Upper lobe of right lung (tissue), 1 donor: ENCODE measurements around the gene RNF38. TPM values are rescaled to one million over a fixed set of nuclear protein-coding genes. Genes with fewer than 3 reads are reported as not detected.
A peak's percentile ranks its signal among the peaks of the same experiment; 100 is the strongest.

Experiments
- ATAC-seq: fragments of 200-7000 bp; cut with Tn5 transposase; one replicate; pipeline ENCODE4 v1.9.1; 2020; ENCODE audit warnings: mild to moderate bottlenecking, moderate library complexity
- DNase-seq: peaks from one replicate; pipeline ENCODE4 v3.0.0-alpha.2; 2020
- H3K27ac ChIP-seq: fragments of 200-600 bp; one replicate; pipeline ENCODE4 v1.8.0; 2022
- H3K27me3 ChIP-seq: fragments of 200-600 bp; one replicate; pipeline ENCODE4 v1.8.0; 2022; ENCODE audit warnings: mild to moderate bottlenecking
- H3K36me3 ChIP-seq: fragments of 200-600 bp; one replicate; pipeline ENCODE4 v1.8.0; 2022
- H3K4me1 ChIP-seq: fragments of 200-600 bp; one replicate; pipeline ENCODE4 v1.8.0; 2022
- H3K4me3 ChIP-seq: fragments of 200-600 bp; one replicate; pipeline ENCODE4 v1.8.0; 2022; ENCODE audit warnings: mild to moderate bottlenecking
- H3K9me3 ChIP-seq: fragments of 200-600 bp; one replicate; pipeline ENCODE4 v1.8.0; 2022
- CTCF ChIP-seq: fragments of 200-600 bp; IDR thresholded peaks from one replicate; pipeline ENCODE4 v1.8.0; 2022; ENCODE audit warnings: antibody characterized with exemption
- intact Hi-C: fragments of 100-400 bp; cut with DNase I; formaldehyde crosslinking; loops from one replicate; pipeline ENCODE4 v1.11.0; 2022
- total RNA-seq: library from RNA; stranded (reverse); fragmentation: NEBNext Ultra II Directional; extraction: Animal tissue kit (Norgen Biotek cat#: 25700); gene quantifications from one replicate; pipeline ENCODE4 v1.2.1, GENCODE V29; 2021
- donor health status: DM: no; HTN: yes; CAD: no; lungs with severe emphysema.

RNF38 gene
- total RNA-seq, 1 donor from 2014 or later, result 49.7 TPM

DNA sequence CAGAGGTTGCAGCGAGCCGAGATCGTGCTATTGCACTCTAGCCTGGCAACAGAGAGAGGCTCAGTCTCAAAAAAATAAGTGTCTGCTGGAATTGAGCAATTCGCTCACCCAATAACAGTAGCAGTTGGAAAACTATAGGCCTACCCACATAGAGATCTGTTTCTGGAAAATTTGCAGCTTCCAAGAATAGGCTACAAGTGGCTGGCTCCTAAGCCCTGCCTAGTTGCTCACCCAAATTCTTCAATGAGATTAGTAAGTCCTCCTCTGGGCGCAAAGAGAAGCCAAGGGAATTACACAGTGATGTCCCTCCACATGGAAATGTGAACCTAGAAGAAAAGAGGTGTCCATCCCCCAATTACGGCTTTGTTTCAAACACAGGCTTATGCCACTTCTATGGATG is 42.6 kb upstream of the RNF38 start:
- Histone ChIP-seq H3K27me3 (no peaks in the 10 kb centered on the region), H3K4me1 (peaks cover 8% of the 10 kb centered on the region), H3K9me3 (no peaks in the 10 kb centered on the region), H3K4me3 (no peak overlapping the region), H3K36me3 (no peaks in the 10 kb centered on the region), H3K27ac (no peak overlapping the region)
- DNase-seq (no peak), ATAC-seq (no peak)
- intact Hi-C loops, result no loop called here
- no peak for TF ChIP-seq CTCF

GRCh38 chr9:36441966-36442365 is 41.9 kb upstream of the RNF38 start:
- no peaks in the 10 kb centered on the region for H3K9me3 ChIP-seq
- no peaks in the 10 kb centered on the region for H3K36me3 ChIP-seq
- peaks cover 14% of the 10 kb centered on the region for H3K4me1 ChIP-seq
- no peak for TF ChIP-seq CTCF
- H3K27me3 ChIP-seq, result no peaks in the 10 kb centered on the region
- no peak for DNase-seq
- ATAC-seq, result no peak
- H3K27ac ChIP-seq, result no peak overlapping the region
- H3K4me3 ChIP-seq, result no peak overlapping the region
- intact Hi-C loops, result no loop called here

DNA sequence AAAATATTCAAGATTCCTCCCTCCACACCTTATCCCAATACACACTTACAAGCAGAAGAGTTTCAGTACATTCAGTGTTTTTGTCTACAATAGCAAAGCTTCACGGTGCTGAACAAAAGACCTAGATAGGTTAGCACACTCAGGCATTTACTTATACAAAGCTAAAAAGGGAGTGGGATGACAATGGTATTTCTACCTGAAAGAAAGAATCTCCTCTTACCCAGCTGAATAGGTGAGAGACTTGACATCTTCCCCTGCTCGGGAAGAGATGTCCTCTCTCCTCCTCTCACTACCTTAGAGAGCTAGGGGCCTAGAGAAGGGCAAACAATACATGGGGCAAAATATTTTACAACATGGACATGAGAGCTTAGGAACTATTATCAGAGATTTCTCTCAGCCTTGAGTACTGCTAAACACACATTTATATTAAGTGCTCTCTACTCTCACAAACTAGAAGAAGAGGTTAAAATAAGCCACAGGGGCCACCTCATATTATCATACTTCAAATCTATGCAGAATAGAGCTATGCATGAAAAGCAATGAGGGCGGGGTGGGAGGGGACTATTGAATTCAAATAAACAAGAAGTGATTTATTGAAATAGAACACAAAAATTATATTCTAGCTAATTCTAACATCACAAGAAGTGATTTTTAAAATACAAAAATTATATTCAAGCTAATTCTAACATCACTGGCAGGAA is 38.6 kb upstream of the RNF38 start:
- DNase-seq, result no peak
- Histone ChIP-seq H3K4me1 (peaks cover 11% of the 10 kb centered on the region), H3K9me3 (no peaks in the 10 kb centered on the region), H3K36me3 (no peaks in the 10 kb centered on the region), H3K27ac (no peak overlapping the region), H3K27me3 (no peaks in the 10 kb centered on the region), H3K4me3 (no peak overlapping the region)
- no peak for TF ChIP-seq CTCF
- ATAC-seq, result no peak
- intact Hi-C loops, result no loop called here

DNA sequence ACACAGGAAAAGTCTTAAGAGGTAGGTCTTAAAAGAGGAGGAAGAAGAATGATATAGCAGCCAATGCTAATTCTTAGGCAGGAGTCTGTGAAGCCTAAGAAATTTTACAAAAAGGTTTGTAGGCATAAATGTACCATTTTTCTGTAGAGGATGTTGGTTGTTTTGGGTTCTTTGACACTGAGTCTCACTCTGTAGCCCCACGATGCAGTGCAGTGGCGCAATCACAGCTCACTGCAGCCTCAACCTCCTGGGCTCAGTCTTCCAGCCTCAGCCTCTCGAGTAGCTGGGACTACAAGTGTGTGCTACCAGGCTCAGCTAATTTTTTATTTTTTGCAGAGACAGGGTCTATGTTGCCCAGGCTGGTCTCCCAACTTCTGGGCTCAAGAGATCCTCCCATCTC is 37.7 kb upstream of the RNF38 start:
- Histone ChIP-seq H3K36me3 (no peaks in the 10 kb centered on the region), H3K9me3 (no peaks in the 10 kb centered on the region), H3K4me3 (no peak overlapping the region), H3K27ac (no peak overlapping the region), H3K4me1 (peaks cover 11% of the 10 kb centered on the region), H3K27me3 (no peaks in the 10 kb centered on the region)
- ATAC-seq, result no peak
- TF ChIP-seq CTCF, result no peak
- intact Hi-C loops, result no loop called here
- no peak for DNase-seq

- Histone ChIP-seq H3K36me3 (no peaks in the 10 kb centered on the region), H3K4me1 (peaks cover 11% of the 10 kb centered on the region), H3K27ac (no peak overlapping the region), H3K27me3 (no peaks in the 10 kb centered on the region), H3K4me3 (no peak overlapping the region), H3K9me3 (no peaks in the 10 kb centered on the region)
- DNase-seq, result peak; percentile 82
- ATAC-seq, result peak; percentile 76
- intact Hi-C loops, result no loop called here
- TF ChIP-seq CTCF, result no peak
Measured at GRCh38 chr9:36436909-36437308, 36.8 kb upstream of the RNF38 start.

GRCh38 chr9:36433386-36433785 is 33.3 kb upstream of the RNF38 start:
- no peaks in the 10 kb centered on the region for H3K27me3 ChIP-seq
- H3K9me3 ChIP-seq, result no peaks in the 10 kb centered on the region
- ATAC-seq (no peak), DNase-seq (no peak)
- H3K4me1 ChIP-seq, result peaks cover 11% of the 10 kb centered on the region
- TF ChIP-seq CTCF, result no peak
- intact Hi-C loops, result no loop called here
- no peak overlapping the region for H3K4me3 ChIP-seq
- H3K36me3 ChIP-seq, result no peaks in the 10 kb centered on the region
- H3K27ac ChIP-seq, result no peak overlapping the region
